Measurements from ENCODE around the gene CCDC88B.

CCDC88B gene

DNA sequence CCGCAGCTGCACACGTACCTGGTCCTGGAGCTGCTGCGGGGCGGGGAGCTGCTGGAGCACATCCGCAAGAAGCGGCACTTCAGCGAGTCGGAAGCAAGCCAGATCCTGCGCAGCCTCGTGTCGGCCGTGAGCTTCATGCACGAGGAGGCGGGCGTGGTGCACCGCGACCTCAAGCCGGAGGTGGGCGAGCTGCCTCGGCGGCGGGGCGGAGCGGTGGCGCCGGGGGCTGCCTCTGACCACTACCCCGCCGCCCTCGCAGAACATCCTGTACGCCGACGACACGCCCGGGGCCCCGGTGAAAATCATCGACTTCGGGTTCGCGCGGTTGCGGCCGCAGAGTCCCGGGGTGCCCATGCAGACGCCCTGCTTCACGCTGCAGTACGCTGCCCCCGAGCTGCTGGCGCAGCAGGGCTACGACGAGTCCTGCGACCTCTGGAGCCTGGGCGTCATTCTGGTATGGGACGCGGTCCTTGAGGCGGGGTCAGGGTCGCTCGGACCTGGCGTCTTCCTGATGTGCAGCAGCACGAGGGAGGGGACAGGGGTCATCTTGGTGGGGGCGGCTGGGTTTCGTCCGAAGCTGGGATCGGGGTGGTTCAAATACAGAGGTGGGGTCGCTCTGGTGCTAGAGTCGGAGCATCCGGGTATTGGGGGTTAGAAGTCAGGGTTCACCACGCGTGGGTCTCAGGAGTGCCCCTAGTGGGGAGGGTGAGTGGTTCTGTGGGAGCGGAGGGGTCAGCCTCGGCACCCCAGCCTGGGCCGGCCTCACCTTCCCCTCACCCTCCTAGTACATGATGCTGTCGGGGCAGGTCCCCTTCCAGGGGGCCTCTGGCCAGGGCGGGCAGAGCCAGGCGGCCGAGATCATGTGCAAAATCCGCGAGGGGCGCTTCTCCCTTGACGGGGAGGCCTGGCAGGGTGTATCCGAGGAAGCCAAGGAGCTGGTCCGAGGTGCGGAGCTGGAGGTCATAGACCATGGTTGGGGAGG lies 29.7 kb downstream of the CCDC88B start:
- DNase-seq (no peak), ATAC-seq (ENCODE audit: insufficient read depth, low read depth) (no peak)
- Histone ChIP-seq H3K4me2 (ENCODE audit: insufficient read depth, low read length) (no peak overlapping the region), H3K27ac (ENCODE audit: low read length) (no peak overlapping the region), H4K20me1 (ENCODE audit: insufficient read depth, low read length) (0 out of 2 replicates have a peak, but pooled peaks cover 3% of the 10 kb centered on the region), H2AFZ (ENCODE audit: low read depth, low read length) (no peak overlapping the region), H3K9ac (ENCODE audit: low read depth, low read length) (no peak overlapping the region), H3K27me3 (ENCODE audit: insufficient read depth, low read length, poor library complexity) (no peaks in the 10 kb centered on the region), H3K4me3 (ENCODE audit: low read depth in 1 of 2, low read length in 2 of 2) (no peak overlapping the region), H3K9me3 (ENCODE audit: insufficient read depth, low read length, severe bottlenecking) (no peaks in the 10 kb centered on the region), H3K36me3 (ENCODE audit: insufficient read depth, low read length) (peaks cover 44% of the 10 kb centered on the region), H3K4me1 (ENCODE audit: insufficient read depth, low read length) (no peaks in the 10 kb centered on the region), H3K79me2 (ENCODE audit: insufficient read depth, low read length) (no peaks in the 10 kb centered on the region)
- no peak for TF ChIP-seq EZH2 (IDR thresholded peaks at IDR 0.05; ENCODE audit: borderline replicate concordance, low read depth, low read length, severe bottlenecking)
- TF ChIP-seq, protein P1, sequence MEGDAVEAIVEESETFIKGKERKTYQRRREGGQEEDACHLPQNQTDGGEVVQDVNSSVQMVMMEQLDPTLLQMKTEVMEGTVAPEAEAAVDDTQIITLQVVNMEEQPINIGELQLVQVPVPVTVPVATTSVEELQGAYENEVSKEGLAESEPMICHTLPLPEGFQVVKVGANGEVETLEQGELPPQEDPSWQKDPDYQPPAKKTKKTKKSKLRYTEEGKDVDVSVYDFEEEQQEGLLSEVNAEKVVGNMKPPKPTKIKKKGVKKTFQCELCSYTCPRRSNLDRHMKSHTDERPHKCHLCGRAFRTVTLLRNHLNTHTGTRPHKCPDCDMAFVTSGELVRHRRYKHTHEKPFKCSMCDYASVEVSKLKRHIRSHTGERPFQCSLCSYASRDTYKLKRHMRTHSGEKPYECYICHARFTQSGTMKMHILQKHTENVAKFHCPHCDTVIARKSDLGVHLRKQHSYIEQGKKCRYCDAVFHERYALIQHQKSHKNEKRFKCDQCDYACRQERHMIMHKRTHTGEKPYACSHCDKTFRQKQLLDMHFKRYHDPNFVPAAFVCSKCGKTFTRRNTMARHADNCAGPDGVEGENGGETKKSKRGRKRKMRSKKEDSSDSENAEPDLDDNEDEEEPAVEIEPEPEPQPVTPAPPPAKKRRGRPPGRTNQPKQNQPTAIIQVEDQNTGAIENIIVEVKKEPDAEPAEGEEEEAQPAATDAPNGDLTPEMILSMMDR (IDR thresholded peaks at IDR 0.05; ENCODE audit: borderline replicate concordance, extremely low read depth, low read length, poor library complexity, severe bottlenecking) = peak; percentile 35

DNA sequence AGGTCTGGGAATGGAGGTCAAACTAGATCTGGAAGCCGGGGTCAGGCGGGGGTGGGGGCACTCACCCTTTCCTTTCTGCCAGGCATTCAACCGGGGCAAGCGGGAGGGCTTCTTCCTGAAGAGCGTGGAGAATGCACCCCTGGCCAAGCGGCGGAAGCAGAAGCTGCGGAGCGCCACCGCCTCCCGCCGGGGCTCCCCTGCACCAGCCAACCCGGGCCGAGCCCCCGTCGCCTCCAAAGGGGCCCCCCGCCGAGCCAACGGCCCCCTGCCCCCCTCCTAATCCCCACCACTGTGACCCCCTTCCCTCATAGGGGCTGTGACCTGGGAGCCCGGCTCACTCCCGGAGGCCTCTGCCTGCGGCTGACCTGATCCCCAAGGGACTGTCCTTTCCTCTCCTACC lies 31.2 kb downstream of the CCDC88B start:
- H3K4me1 ChIP-seq (ENCODE audit: insufficient read depth, low read length) = no peaks in the 10 kb centered on the region
- no peak overlapping the region for H2AFZ ChIP-seq (ENCODE audit: low read depth, low read length)
- TF ChIP-seq, protein P1 (IDR thresholded peaks at IDR 0.05; ENCODE audit: borderline replicate concordance, extremely low read depth, low read length, poor library complexity, severe bottlenecking) = no peak
- no peak for TF ChIP-seq EZH2 (IDR thresholded peaks at IDR 0.05; ENCODE audit: borderline replicate concordance, low read depth, low read length, severe bottlenecking)
- H4K20me1 ChIP-seq (ENCODE audit: insufficient read depth, low read length) = no peaks in the 10 kb centered on the region
- no peak overlapping the region for H3K27ac ChIP-seq (ENCODE audit: low read length)
- no peak for DNase-seq
- no peak for ATAC-seq (ENCODE audit: insufficient read depth, low read depth)
- H3K9me3 ChIP-seq (ENCODE audit: insufficient read depth, low read length, severe bottlenecking) = no peaks in the 10 kb centered on the region
- H3K4me3 ChIP-seq (ENCODE audit: low read depth in 1 of 2, low read length in 2 of 2) = no peak overlapping the region
- H3K79me2 ChIP-seq (ENCODE audit: insufficient read depth, low read length) = no peaks in the 10 kb centered on the region
- peaks cover 32% of the 10 kb centered on the region for H3K36me3 ChIP-seq (ENCODE audit: insufficient read depth, low read length)
- H3K27me3 ChIP-seq (ENCODE audit: insufficient read depth, low read length, poor library complexity) = no peaks in the 10 kb centered on the region
- no peak overlapping the region for H3K4me2 ChIP-seq (ENCODE audit: insufficient read depth, low read length)
- H3K9ac ChIP-seq (ENCODE audit: low read depth, low read length) = no peak overlapping the region

DNA sequence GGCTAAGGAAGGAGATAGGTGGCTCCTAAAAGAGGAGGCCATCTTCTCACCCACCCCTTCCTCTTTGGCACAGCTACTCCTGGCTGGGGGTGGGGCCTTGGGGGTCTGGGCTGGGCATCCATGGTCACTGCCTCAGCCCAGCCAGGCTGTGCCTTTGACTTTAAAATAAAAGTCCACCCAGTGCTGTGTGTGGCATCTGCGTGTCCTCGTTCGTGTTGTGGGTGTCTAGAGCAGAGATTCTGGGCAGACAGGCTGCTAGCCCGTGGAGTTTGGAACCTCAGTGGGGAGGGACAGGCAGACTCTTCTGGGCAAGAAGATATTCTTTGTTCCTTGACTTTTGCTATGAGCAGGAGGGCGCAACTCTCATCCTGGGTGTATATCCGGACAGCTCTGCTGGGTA lies 32.0 kb downstream of the CCDC88B start:
- Histone ChIP-seq H4K20me1 (ENCODE audit: insufficient read depth, low read length) (no peaks in the 10 kb centered on the region), H3K4me1 (ENCODE audit: insufficient read depth, low read length) (no peaks in the 10 kb centered on the region), H3K4me3 (ENCODE audit: low read depth in 1 of 2, low read length in 2 of 2) (no peak overlapping the region), H3K36me3 (ENCODE audit: insufficient read depth, low read length) (peaks cover 26% of the 10 kb centered on the region), H3K27ac (ENCODE audit: low read length) (no peak overlapping the region), H3K4me2 (ENCODE audit: insufficient read depth, low read length) (no peak overlapping the region), H3K9me3 (ENCODE audit: insufficient read depth, low read length, severe bottlenecking) (no peaks in the 10 kb centered on the region), H3K79me2 (ENCODE audit: insufficient read depth, low read length) (no peaks in the 10 kb centered on the region), H3K27me3 (ENCODE audit: insufficient read depth, low read length, poor library complexity) (no peaks in the 10 kb centered on the region), H2AFZ (ENCODE audit: low read depth, low read length) (no peak overlapping the region), H3K9ac (ENCODE audit: low read depth, low read length) (no peak overlapping the region)
- no peak for ATAC-seq (ENCODE audit: insufficient read depth, low read depth)
- TF ChIP-seq, protein P1 (IDR thresholded peaks at IDR 0.05; ENCODE audit: borderline replicate concordance, extremely low read depth, low read length, poor library complexity, severe bottlenecking) = no peak
- TF ChIP-seq EZH2 (IDR thresholded peaks at IDR 0.05; ENCODE audit: borderline replicate concordance, low read depth, low read length, severe bottlenecking) = no peak
- no peak for DNase-seq

Data from DND-41 (cell line).